ENCODE measurements around the gene RNF130.

- TF ChIP-seq CTCF (IDR thresholded peaks at IDR 0.05) (no peak), POLR2A (IDR thresholded peaks at IDR 0.05) (no peak)
Observed at GRCh38 chr5:180079702-180080466, 8.3 kb upstream of the RNF130 start.
